Osteocyte (in vitro differentiated cells): ENCODE results near the gene ATP6V1B1. TPM values are rescaled to one million over a fixed set of nuclear protein-coding genes. Genes with fewer than 3 reads are reported as not detected.

ENCODE experiments used
- DNase-seq: peaks from one replicate; pipeline ENCODE4 v3.0.0; 2021; ENCODE audit warnings: mixed read lengths; ENCODE audit not compliant: unreplicated experiment; ENCODE audit errors: extremely low spot score
- H3K27ac Mint-ChIP-seq: one replicate; pipeline ENCODE4 v1.8.0; 2021; ENCODE audit warnings: mild to moderate bottlenecking, mixed read lengths; ENCODE audit not compliant: unreplicated experiment
- H3K27me3 Mint-ChIP-seq: one replicate; pipeline ENCODE4 v1.8.0; 2021; ENCODE audit warnings: mixed read lengths; ENCODE audit not compliant: unreplicated experiment
- H3K36me3 Mint-ChIP-seq: one replicate; pipeline ENCODE4 v1.8.0; 2021; ENCODE audit warnings: mixed read lengths; ENCODE audit not compliant: unreplicated experiment
- H3K4me1 Mint-ChIP-seq: one replicate; pipeline ENCODE4 v1.8.0; 2021; ENCODE audit warnings: mixed read lengths; ENCODE audit not compliant: unreplicated experiment
- H3K4me3 Mint-ChIP-seq: one replicate; pipeline ENCODE4 v1.8.0; 2021; ENCODE audit warnings: mild to moderate bottlenecking, moderate library complexity, mixed read lengths; ENCODE audit not compliant: unreplicated experiment
- H3K9me3 Mint-ChIP-seq: one replicate; pipeline ENCODE4 v1.8.0; 2021; ENCODE audit warnings: mixed read lengths; ENCODE audit not compliant: unreplicated experiment
- total RNA-seq: library from RNA; stranded (reverse); gene quantifications from 2 replicates; pipeline ENCODE4 v1.2.1, GENCODE V29; 2021
- TF ChIP-seq, protein P1 (sequence below): fragments of 200-600 bp; sonication (generic); IDR thresholded peaks from 2 replicates; pipeline ENCODE4 v1.5.0; 2021; ENCODE audit warnings: antibody characterized with exemption, mild to moderate bottlenecking, moderate library complexity

Gene ATP6V1B1
- total RNA-seq, 1 donor from 2014 or later, result 6.3 TPM

DNA sequence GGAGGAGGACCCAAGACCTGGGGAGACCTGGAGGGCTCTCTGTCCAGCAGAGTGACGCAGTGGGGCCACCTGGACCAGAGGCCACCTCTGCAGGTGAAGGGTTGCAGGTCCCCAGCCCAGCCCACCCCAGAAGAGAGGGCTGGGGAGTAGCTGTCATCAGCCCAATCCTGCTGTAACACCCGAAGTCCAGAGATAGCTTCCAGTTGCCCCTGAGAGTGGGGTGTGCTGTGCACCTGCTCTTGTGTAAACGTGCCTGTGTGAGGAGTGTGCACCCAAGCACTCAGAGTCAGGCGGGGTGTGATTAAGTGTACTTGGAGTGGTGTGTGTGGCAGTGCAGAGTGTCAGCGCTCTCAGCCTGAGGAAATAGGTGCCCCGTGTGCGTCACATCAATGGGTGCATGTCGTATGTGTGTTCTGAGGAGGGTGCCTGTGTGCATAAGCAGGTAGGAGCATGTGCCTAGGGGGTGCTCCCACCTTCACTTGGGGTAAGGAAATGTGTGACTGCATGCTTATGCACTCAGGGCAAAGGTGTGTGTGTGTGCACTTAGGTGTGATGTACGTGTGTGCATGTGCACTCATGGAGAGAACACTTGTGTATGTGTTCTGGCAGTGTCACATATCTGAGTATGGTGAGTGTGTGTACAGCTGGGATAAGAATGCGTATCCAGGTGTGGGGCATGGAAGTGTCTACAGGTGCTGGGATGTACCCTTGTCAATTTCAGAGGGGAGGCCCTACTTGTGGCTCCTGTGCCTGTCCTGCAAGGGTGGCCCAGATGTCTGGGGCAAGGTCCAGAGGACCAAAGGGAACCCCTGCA, 672 bp downstream of the ATP6V1B1 start:
- Mint-ChIP-seq H3K36me3 (peaks cover 8% of the 10 kb centered on the region), H3K27ac (no peak overlapping the region)

DNA sequence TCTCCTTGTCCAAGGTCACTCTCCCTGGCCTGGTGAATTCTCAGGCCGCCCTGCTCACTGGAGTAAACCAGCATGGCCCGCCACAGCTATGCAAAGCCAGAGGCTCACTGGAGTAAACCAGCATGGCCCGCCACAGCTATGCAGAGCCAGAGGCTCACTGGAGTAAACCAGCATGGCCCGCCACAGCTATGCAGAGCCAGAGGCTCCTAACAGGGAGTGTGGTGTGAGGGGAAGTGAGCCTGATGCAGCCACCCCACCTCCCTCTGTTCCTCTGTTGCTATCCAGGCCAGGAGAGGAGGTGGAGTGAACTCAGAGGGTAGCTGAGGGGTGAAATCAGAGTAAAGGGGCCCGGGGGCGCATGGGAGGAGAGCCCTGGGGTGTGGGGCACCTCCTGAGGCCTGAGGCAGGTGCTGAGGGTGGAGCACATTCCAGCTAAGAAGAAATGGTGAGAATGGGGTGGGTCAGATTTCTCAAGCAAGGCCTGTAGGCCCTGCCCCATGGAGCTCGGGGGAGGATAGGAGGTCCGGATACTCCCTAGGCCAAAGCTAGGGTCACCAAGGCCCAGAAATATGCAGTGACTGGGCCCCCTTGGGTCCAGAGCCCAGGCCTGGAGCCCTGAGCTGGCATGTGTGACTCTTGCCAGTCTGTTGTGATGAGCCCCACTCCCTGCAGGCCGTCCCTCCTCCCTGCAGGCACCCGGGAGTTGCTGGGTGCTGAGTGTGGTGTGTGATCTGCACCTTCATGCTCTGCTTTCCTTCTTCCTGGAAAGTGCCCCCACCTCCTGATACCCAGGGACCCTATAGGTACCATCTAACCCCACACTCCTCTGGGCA, 1.5 kb downstream of the ATP6V1B1 start:
- Mint-ChIP-seq H3K4me1 (no peaks in the 10 kb centered on the region), H3K27me3 (no peaks in the 10 kb centered on the region), H3K4me3 (no peak overlapping the region), H3K9me3 (no peaks in the 10 kb centered on the region), H3K27ac (no peak overlapping the region), H3K36me3 (peaks cover 5% of the 10 kb centered on the region)
- TF ChIP-seq, protein P1, sequence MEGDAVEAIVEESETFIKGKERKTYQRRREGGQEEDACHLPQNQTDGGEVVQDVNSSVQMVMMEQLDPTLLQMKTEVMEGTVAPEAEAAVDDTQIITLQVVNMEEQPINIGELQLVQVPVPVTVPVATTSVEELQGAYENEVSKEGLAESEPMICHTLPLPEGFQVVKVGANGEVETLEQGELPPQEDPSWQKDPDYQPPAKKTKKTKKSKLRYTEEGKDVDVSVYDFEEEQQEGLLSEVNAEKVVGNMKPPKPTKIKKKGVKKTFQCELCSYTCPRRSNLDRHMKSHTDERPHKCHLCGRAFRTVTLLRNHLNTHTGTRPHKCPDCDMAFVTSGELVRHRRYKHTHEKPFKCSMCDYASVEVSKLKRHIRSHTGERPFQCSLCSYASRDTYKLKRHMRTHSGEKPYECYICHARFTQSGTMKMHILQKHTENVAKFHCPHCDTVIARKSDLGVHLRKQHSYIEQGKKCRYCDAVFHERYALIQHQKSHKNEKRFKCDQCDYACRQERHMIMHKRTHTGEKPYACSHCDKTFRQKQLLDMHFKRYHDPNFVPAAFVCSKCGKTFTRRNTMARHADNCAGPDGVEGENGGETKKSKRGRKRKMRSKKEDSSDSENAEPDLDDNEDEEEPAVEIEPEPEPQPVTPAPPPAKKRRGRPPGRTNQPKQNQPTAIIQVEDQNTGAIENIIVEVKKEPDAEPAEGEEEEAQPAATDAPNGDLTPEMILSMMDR, result no peak
- peak; percentile 76 for DNase-seq

More for the DNA sequence above, 672 bp downstream of the ATP6V1B1 start:
- Mint-ChIP-seq H3K4me3 (no peak overlapping the region), H3K9me3 (no peaks in the 10 kb centered on the region), H3K27me3 (no peaks in the 10 kb centered on the region), H3K4me1 (no peaks in the 10 kb centered on the region)
- TF ChIP-seq, protein P1, result no peak
- peak; percentile 65 for DNase-seq

DNA sequence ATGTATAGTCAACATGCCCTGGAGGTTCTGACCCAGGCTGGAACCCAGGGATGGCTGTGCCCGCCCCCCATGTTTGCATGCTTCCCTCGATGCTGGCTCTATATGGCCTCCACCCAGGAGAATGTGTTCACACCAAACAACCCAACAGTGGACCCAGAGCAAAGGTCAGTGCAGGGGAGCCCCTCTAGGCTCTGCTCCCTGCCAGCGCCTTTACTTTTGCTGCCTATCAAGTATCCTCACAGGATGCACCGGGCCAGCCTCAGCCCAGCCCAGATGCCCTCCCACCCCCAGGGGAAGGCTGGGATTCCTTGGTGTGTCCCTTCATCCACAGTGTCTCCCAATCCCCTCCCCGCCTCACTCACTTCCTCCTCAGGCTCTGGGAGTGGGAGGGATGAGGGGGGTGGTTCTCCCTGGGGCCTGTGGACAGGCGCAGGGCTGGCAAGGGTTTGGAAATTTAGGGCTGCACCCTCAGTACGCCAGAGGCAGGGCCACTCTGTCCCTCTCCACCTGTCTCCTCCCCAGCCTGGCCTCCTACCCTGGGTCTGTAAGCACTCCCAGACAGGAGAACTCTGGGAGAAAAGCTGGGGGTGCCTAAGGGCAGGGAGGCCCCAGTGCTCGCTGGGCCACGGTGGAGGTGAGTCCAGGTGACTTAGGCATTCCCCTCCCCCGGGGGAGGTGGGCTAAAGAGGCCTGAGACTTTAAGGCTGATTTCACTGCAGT, 2.3 kb downstream of the ATP6V1B1 start:
- Mint-ChIP-seq H3K4me3 (no peak overlapping the region), H3K36me3 (peaks cover 5% of the 10 kb centered on the region), H3K9me3 (no peaks in the 10 kb centered on the region), H3K27ac (no peak overlapping the region), H3K4me1 (peaks cover 5% of the 10 kb centered on the region), H3K27me3 (no peaks in the 10 kb centered on the region)
- peak; percentile 75 for DNase-seq
- TF ChIP-seq, protein P1, result no peak

DNA sequence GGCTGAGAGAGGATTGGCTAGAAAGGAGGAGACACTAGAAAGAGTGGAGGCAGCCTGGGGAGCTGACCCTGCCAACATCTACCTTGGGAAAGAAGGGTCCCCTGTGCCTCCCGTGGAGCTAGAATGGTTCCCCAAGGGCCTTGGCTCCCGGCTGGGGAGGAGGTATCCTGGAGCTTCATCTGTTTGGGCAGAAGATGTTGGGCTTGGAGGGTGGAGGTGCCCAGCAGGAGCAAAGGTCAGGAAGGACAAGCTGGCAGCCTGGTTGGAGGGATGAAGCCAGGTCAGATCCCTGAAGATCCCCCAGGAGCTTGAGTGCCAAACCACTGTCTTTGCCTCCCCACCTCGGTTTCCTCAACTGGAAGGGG, 2.9 kb downstream of the ATP6V1B1 start:
- Mint-ChIP-seq H3K36me3 (no peaks in the 10 kb centered on the region), H3K9me3 (no peaks in the 10 kb centered on the region), H3K27me3 (no peaks in the 10 kb centered on the region), H3K4me3 (no peak overlapping the region), H3K4me1 (peaks cover 7% of the 10 kb centered on the region), H3K27ac (no peak overlapping the region)
- DNase-seq, result peak; percentile 69
- TF ChIP-seq, protein P1, result no peak
